A673 (cell line): ENCODE data around the gene NDUFB7. TPM values are rescaled to one million over a fixed set of nuclear protein-coding genes. Genes with fewer than 3 reads are reported as not detected.

Experiments used
- BruUV-seq: library from RNA; stranded (reverse); fragments of 400-500 nt; replicated peaks from 2 replicates; lab custom pipeline; 2021; lab: Mats Ljungman, UMichigan
- CTCF ChIA-PET: fragments of 300-600 bp; sonication (Branson Sonifier 250); formaldehyde crosslinking; loops from one replicate; lab custom pipeline; 2022; ENCODE audit warnings: antibody characterized with exemption; lab: Charles Lee
- POLR2A ChIA-PET: fragments of 300-600 bp; sonication (Branson Sonifier 250); formaldehyde crosslinking; loops from one replicate; lab custom pipeline; 2022; ENCODE audit warnings: antibody characterized with exemption; ENCODE audit not compliant: low non-redundant PET; lab: Charles Lee
- DNase-seq: peaks from one replicate; pipeline ENCODE4 v3.0.0-alpha.2; 2015; ENCODE audit warnings: low spot score
- H3K27ac ChIP-seq: fragments of 200-600 bp; sonication (generic); 2 replicates; pipeline ENCODE4 v1.5.1; 2016; ENCODE audit warnings: mixed run types, low read depth, mild to moderate bottlenecking, mixed read lengths, antibody characterized with exemption, low read length; ENCODE audit not compliant: poor library complexity, severe bottlenecking
- H3K27me3 ChIP-seq: fragments of 200-600 bp; sonication (generic); replicated peaks from 2 replicates; pipeline ENCODE4 v1.6.1; 2017; ENCODE audit warnings: mixed run types, low read depth, mild to moderate bottlenecking, mixed read lengths, antibody characterized with exemption, low read length; ENCODE audit not compliant: insufficient read depth, poor library complexity
- H3K36me3 ChIP-seq: fragments of 200-600 bp; sonication (generic); 2 replicates; pipeline ENCODE4 v1.6.1; 2016; ENCODE audit warnings: mixed run types, mild to moderate bottlenecking, mixed read lengths, antibody characterized with exemption, low read length; ENCODE audit not compliant: insufficient read depth, poor library complexity, severe bottlenecking
- H3K4me1 ChIP-seq: fragments of 200-600 bp; sonication (generic); 2 replicates; pipeline ENCODE4 v1.6.1; 2017; ENCODE audit warnings: mixed run types, mild to moderate bottlenecking, mixed read lengths, antibody characterized with exemption, low read length; ENCODE audit not compliant: insufficient read depth, poor library complexity, severe bottlenecking
- H3K4me3 ChIP-seq: fragments of 200-600 bp; sonication (generic); 2 replicates; pipeline ENCODE4 v1.5.1; 2016; ENCODE audit warnings: low read depth, mixed run types, mild to moderate bottlenecking, mixed read lengths, low read length; ENCODE audit not compliant: poor library complexity, severe bottlenecking
- H3K9me3 ChIP-seq: fragments of 200-600 bp; sonication (generic); 2 replicates; pipeline ENCODE4 v1.6.1; 2016; ENCODE audit warnings: mixed run types, low read depth, mild to moderate bottlenecking, mixed read lengths, antibody characterized with exemption, low read length; ENCODE audit not compliant: poor library complexity, severe bottlenecking
- CTCF ChIP-seq: fragments of 300-800, 200-600 bp; sonication (generic); conservative IDR thresholded peaks from 2 replicates; pipeline ENCODE4 v1.5.1; 2017; ENCODE audit warnings: low read depth, mild to moderate bottlenecking, antibody characterized with exemption, low read length, moderate library complexity, mixed read lengths
- EZH2 ChIP-seq: fragments of 200-600 bp; sonication (generic); IDR thresholded peaks from 2 replicates; pipeline ENCODE4 v1.6.1; 2017; ENCODE audit warnings: borderline replicate concordance, low read depth, mild to moderate bottlenecking, mixed read lengths, antibody characterized with exemption, low read length; ENCODE audit not compliant: poor library complexity, severe bottlenecking
- intact Hi-C: fragments of 100-400 bp; cut with micrococcal nuclease; formaldehyde crosslinking; loops from one replicate; pipeline ENCODE4 v1.10.0; 2022; ENCODE audit not compliant: unreplicated experiment
- microRNA-seq: library from miRNA; unstranded; fragments of <30 nt; microRNA quantifications from one replicate; pipeline ENCODE4 v1.2.0, GENCODE V29; 2021
- total RNA-seq: library from RNA; stranded (reverse); gene quantifications from 2 replicates; pipeline ENCODE4 v1.2.3, GENCODE V29; 2021

NDUFB7 gene
- total RNA-seq, 1 experiment from 2014 or later: 180 TPM

DNA sequence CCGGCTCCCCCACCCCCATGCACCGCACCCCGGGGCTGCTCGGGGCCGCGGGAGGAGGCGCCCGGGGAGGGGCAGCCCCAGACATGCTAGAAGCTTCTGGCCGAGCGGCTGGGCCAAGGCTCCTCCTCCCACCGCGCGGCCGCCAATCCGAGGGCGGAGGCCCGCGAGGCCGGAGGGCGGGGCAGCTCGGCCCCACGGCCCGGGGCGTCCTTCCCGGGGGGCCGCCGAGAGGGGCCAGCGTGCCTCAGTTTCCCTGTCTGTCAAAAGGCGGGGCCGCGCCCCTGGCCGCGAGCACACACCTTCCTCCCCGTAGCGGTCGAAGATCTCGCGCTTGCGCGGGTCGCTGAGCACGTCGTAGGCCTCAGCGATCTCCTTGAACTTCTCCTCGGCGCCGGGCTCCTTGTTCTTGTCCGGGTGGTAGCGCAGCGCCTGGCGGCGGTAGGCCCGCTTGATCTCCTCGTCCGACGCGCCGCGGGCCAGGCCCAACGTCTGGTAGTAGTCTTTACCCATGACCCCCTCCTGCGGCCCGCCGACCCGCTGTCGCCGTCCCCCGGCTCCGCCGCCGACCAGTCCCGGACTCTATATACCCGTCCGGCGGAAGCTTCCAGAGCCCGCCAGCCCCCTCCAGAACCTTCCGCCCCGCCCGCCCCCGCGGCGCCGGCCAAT is 53.9 kb downstream of the NDUFB7 start, which contains the start of gene DNAJB1:
Gene DNAJB1, minus strand, starts transcription at position 558 of the 666 bp plus-strand sequence. Its CDS starts 48 bp downstream, at position 510.
- TF ChIP-seq CTCF (no peak), EZH2 (no peak)
- H3K27ac ChIP-seq: peak within 1 kb of the TSS; percentile 98
- H3K36me3 ChIP-seq: peaks cover 32% of the 10 kb centered on the region
- peak; percentile 71 for DNase-seq
- intact Hi-C loops: no loop called here
- H3K27me3 ChIP-seq: no peaks in the 10 kb centered on the region
- POLR2A ChIA-PET: interaction anchor here (0.5 kb wide), 4 partner anchors 36 to 223 kb away, joined by 3 to 5 read pairs (median 3); no protein-coding TSS in a partner anchor
- peaks cover 16% of the 10 kb centered on the region for H3K4me1 ChIP-seq
- no TSS peak for BruUV-seq
- peak within 1 kb of the TSS; percentile 96 for H3K4me3 ChIP-seq
- no peaks in the 10 kb centered on the region for H3K9me3 ChIP-seq
- CTCF ChIA-PET: interaction anchor here (0.6 to 1.1 kb wide), 2 partner anchors 11 to 474 kb away, joined by 3 to 5 read pairs; no protein-coding TSS in a partner anchor

DNA sequence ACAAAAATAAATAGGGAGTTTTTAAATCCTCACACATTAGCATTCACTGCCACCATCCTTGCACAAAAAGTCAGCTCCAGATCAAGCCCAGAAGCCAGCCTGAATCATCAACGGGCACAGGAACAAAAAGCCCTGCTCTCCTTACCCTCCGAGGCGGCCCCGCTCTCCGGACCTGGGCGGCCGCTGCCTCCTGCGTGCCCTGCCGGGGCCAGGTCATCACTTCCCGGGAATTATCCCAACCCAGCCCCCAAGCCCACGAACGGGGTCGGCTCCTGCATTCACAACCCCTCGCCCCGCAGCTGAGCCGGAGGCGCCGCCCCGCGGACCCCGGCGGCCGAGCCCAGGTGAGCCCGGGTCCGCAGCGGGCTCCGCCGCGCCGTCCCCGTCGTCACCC is 54.4 kb downstream of the NDUFB7 start:
- no TSS peak for BruUV-seq
- TF ChIP-seq EZH2: no peak
- TF ChIP-seq CTCF: no peak
- no peaks in the 10 kb centered on the region for H3K9me3 ChIP-seq
- DNase-seq: no peak
- peaks cover 10% of the 10 kb centered on the region for H3K4me1 ChIP-seq
- peaks cover 32% of the 10 kb centered on the region for H3K36me3 ChIP-seq
- H3K27ac ChIP-seq: peak overlapping the region; percentile 98
- intact Hi-C loops: no loop called here
- peak overlapping the region; percentile 96 for H3K4me3 ChIP-seq
- no peaks in the 10 kb centered on the region for H3K27me3 ChIP-seq
- ChIA-PET CTCF (interaction anchor here (1.1 kb wide), 1 partner anchor 11 kb away, joined by 3 read pairs; no protein-coding TSS in a partner anchor), POLR2A (no interaction called here)

DNA sequence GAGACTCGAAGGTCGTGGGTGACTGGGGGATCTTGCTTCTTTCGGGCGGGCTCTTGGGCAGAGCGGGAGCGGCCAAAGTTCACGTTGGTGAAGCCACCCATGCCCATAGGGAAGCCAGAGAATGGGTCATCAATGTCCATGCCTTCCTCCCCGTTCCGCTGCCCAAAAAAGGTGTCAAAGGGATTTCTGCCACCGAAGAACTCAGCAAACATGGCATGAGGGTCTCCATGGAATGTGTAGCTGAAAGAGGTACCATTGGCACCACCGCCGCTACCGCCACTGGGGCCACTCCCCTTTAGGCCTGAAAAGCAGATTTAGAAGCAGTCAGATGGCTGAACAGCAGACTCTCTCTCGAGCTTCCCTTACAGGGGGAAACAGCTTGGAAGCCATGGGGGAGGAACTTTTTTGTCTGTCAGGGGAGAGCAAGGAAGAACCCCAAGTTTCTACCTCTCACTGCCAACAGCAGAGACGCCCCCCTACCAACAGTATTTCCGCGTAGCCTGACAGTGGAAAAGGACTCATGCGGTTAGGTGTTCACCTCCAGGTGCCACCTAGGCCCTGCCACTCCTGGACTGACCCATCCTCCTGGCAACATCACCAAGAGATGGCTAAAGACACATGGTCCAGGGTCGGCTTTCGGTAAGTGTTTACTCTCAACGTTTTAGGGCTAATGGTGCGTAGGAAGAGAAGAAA is 55.0 kb downstream of the NDUFB7 start:
- no peaks in the 10 kb centered on the region for H3K9me3 ChIP-seq
- DNase-seq: no peak
- peaks cover 32% of the 10 kb centered on the region for H3K36me3 ChIP-seq
- peak overlapping the region; percentile 96 for H3K4me3 ChIP-seq
- POLR2A ChIA-PET: no interaction called here
- H3K27ac ChIP-seq: peak overlapping the region; percentile 98
- TF ChIP-seq EZH2: no peak
- no peak for TF ChIP-seq CTCF
- CTCF ChIA-PET: interaction anchor here (1.1 kb wide), 1 partner anchor 10 kb away, joined by 3 read pairs; no protein-coding TSS in a partner anchor
- no peaks in the 10 kb centered on the region for H3K27me3 ChIP-seq
- intact Hi-C loops: no loop called here
- BruUV-seq: no TSS peak
- peaks cover 9% of the 10 kb centered on the region for H3K4me1 ChIP-seq

Small RNA genes within 50 kb of the gene (microRNA-seq; reads per million reads assigned to microRNA genes)
- not detected for gene MIR639

Other genes starting within 250 kb of the NDUFB7 start
- 45.7 and 51.7 TPM in 2 replicates for gene ADGRE5, start 190.6 kb downstream of the NDUFB7 start, total RNA-seq
- gene DDX39A, start 152.7 kb downstream of the NDUFB7 start, total RNA-seq: 190 and 223 TPM in 2 replicates
- 91.4 and 127 TPM in 2 replicates for gene PKN1, start 138.8 kb downstream of the NDUFB7 start, total RNA-seq
- gene PTGER1, start 96.7 kb downstream of the NDUFB7 start, total RNA-seq: 0.72 TPM in 1 of 2 replicates, not detected in the other
- 59.4 and 61.7 TPM in 2 replicates for gene GIPC1, start 75.9 kb downstream of the NDUFB7 start, total RNA-seq
- 105 and 122 TPM in 2 replicates for gene DNAJB1, start 53.7 kb downstream of the NDUFB7 start, total RNA-seq
- 189 and 203 TPM in 2 replicates for gene TECR, start 42.5 kb downstream of the NDUFB7 start, total RNA-seq
- gene CLEC17A, start 11.0 kb upstream of the NDUFB7 start, total RNA-seq: not detected in 2 replicates
- not detected in 2 replicates for gene ADGRE3, start 102.8 kb upstream of the NDUFB7 start, total RNA-seq
- gene ZNF333, start 118.0 kb upstream of the NDUFB7 start, total RNA-seq: 19.2 TPM in 2 replicates
- gene ADGRE2, start 206.5 kb upstream of the NDUFB7 start, total RNA-seq: 0.19 and 1.5 TPM in 2 replicates